ENCODE data around the gene NUTM2G. TPM values are rescaled to one million over a fixed set of nuclear protein-coding genes. Genes with fewer than 3 reads are reported as not detected.
"Not testable (repeated sequence)": the region's sequence is repeated elsewhere in the genome, so short reads cannot be mapped to it uniquely, and the experiment has no call there.

NUTM2G gene
- total and polyA plus RNA-seq, 2 of the 13 experiments (the other 11 are each of a cell fraction or from before 2014, with no cell fraction given) = not detected

DNA sequence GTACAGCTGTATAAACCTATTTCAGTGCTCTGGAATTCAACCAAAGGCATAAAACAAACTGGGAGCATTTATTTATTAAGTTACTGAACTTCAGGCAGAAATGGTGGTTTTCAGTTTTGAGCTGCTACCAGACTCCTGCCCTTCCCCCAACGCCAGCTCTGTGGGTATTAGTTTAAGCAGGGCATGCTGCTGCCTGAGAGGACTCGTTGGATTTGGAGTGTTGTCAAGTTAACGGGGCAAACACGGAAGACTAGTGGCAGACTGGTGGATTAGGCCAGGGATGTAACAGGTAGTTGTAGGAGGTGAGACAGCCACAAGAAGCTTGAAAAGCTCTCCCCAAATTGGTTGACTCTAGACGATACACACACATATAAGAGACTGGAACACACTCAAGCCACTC is 38.9 kb downstream of the NUTM2G start:
- H3K27me3 ChIP-seq (ENCODE audit: control insufficient read depth in 1 of 2, insufficient read depth in 2 of 2, low read length in 2 of 2); H3K9ac ChIP-seq (ENCODE audit: insufficient read depth, low read depth, low read length); H3K4me1 ChIP-seq (ENCODE audit: insufficient read depth, low read length); H3K79me2 ChIP-seq (ENCODE audit: insufficient read depth, low read length); H4K20me1 ChIP-seq (ENCODE audit: insufficient read depth, low read length); H3K4me3 ChIP-seq (replicated peaks in 1 of 3; ENCODE audit: insufficient read depth in 1 of 3, low read depth in 2 of 3, low read length in 3 of 3); ATAC-seq; DNase-seq (ENCODE audit: low spot score); H2AFZ ChIP-seq (ENCODE audit: low read length); CTCF ChIA-PET (ENCODE audit: low intra/inter-chr PET ratio, low total read pairs); in situ Hi-C loops (cut with HindIII; ENCODE audit: extremely low pct_ligation_motif_present, low pct_unique_long_range_greater_than_20kb); H3K27ac ChIP-seq (ENCODE audit: extremely low read length, insufficient read depth, low read length); BruUV-seq (replicated peaks); H3K9me3 ChIP-seq (ENCODE audit: low read length); POLR2A ChIA-PET; FAIRE-seq; H3K36me3 ChIP-seq (replicated peaks in 1 of 2; ENCODE audit: control insufficient read depth in 1 of 2, insufficient read depth in 2 of 2, low read length in 2 of 2); H3K4me2 ChIP-seq (ENCODE audit: low read depth, low read length); intact Hi-C loops (cut with micrococcal nuclease; ENCODE audit: unreplicated experiment): not testable (repeated sequence)
- 95% methylated on average over 5 of the region's 5 CpGs for WGBS (ENCODE audit: low lambda C conversion rate)

- H3K9ac ChIP-seq (ENCODE audit: insufficient read depth, low read depth, low read length); in situ Hi-C loops (cut with HindIII; ENCODE audit: extremely low pct_ligation_motif_present, low pct_unique_long_range_greater_than_20kb); FAIRE-seq; H3K4me2 ChIP-seq (ENCODE audit: low read depth, low read length); CTCF ChIA-PET (ENCODE audit: low intra/inter-chr PET ratio, low total read pairs); ATAC-seq; H3K27ac ChIP-seq (ENCODE audit: extremely low read length, insufficient read depth, low read length); DNase-seq (ENCODE audit: low spot score); H2AFZ ChIP-seq (ENCODE audit: low read length); H3K27me3 ChIP-seq (ENCODE audit: control insufficient read depth in 1 of 2, insufficient read depth in 2 of 2, low read length in 2 of 2); intact Hi-C loops (cut with micrococcal nuclease; ENCODE audit: unreplicated experiment); H3K9me3 ChIP-seq (ENCODE audit: low read length); H3K4me3 ChIP-seq (replicated peaks in 1 of 3; ENCODE audit: insufficient read depth in 1 of 3, low read depth in 2 of 3, low read length in 3 of 3); H3K4me1 ChIP-seq (ENCODE audit: insufficient read depth, low read length); H3K79me2 ChIP-seq (ENCODE audit: insufficient read depth, low read length); H4K20me1 ChIP-seq (ENCODE audit: insufficient read depth, low read length); H3K36me3 ChIP-seq (replicated peaks in 1 of 2; ENCODE audit: control insufficient read depth in 1 of 2, insufficient read depth in 2 of 2, low read length in 2 of 2); POLR2A ChIA-PET; BruUV-seq (replicated peaks): not testable (repeated sequence)
- WGBS (ENCODE audit: low lambda C conversion rate) = 100% methylated on average over 2 of the region's 2 CpGs
These were observed 43.9 kb downstream of the NUTM2G start for GRCh38 chr9:96972552-96972951.

DNA sequence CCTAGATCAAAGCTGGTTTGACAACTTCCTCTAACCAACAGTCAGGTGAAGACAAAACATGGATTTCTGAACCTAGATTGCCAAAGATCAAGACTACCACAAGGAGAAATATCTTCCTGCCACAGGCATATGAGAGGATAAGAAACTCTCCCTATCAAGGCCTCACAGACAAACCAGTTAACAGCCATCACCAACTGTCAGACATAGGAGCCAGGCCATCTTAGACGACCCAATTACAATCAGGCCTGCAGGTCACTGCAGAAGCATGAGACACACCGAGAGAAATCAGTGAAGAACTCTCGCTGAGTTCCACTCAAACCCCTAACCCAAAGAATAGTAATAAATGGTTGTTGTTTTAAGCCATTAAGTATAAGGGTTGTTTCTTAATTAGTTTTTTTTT is 45.4 kb downstream of the NUTM2G start:
- H3K4me2 ChIP-seq (ENCODE audit: low read depth, low read length); H2AFZ ChIP-seq (ENCODE audit: low read length); in situ Hi-C loops (cut with HindIII; ENCODE audit: extremely low pct_ligation_motif_present, low pct_unique_long_range_greater_than_20kb); H3K9me3 ChIP-seq (ENCODE audit: low read length); BruUV-seq (replicated peaks); H3K4me1 ChIP-seq (ENCODE audit: insufficient read depth, low read length); FAIRE-seq; H3K9ac ChIP-seq (ENCODE audit: insufficient read depth, low read depth, low read length); CTCF ChIA-PET (ENCODE audit: low intra/inter-chr PET ratio, low total read pairs); DNase-seq (ENCODE audit: low spot score); intact Hi-C loops (cut with micrococcal nuclease; ENCODE audit: unreplicated experiment); H3K4me3 ChIP-seq (replicated peaks in 1 of 3; ENCODE audit: insufficient read depth in 1 of 3, low read depth in 2 of 3, low read length in 3 of 3); ATAC-seq; H3K27ac ChIP-seq (ENCODE audit: extremely low read length, insufficient read depth, low read length); H4K20me1 ChIP-seq (ENCODE audit: insufficient read depth, low read length); POLR2A ChIA-PET; H3K36me3 ChIP-seq (replicated peaks in 1 of 2; ENCODE audit: control insufficient read depth in 1 of 2, insufficient read depth in 2 of 2, low read length in 2 of 2); H3K27me3 ChIP-seq (ENCODE audit: control insufficient read depth in 1 of 2, insufficient read depth in 2 of 2, low read length in 2 of 2); H3K79me2 ChIP-seq (ENCODE audit: insufficient read depth, low read length): not testable (repeated sequence)
- WGBS (ENCODE audit: low lambda C conversion rate) = 89% methylated on average over 3 of the region's 3 CpGs

- H2AFZ ChIP-seq (ENCODE audit: low read length); H3K27me3 ChIP-seq (ENCODE audit: control insufficient read depth in 1 of 2, insufficient read depth in 2 of 2, low read length in 2 of 2); intact Hi-C loops (cut with micrococcal nuclease; ENCODE audit: unreplicated experiment); H3K36me3 ChIP-seq (replicated peaks in 1 of 2; ENCODE audit: control insufficient read depth in 1 of 2, insufficient read depth in 2 of 2, low read length in 2 of 2); CTCF ChIA-PET (ENCODE audit: low intra/inter-chr PET ratio, low total read pairs); H4K20me1 ChIP-seq (ENCODE audit: insufficient read depth, low read length); H3K9me3 ChIP-seq (ENCODE audit: low read length); in situ Hi-C loops (cut with HindIII; ENCODE audit: extremely low pct_ligation_motif_present, low pct_unique_long_range_greater_than_20kb); H3K4me1 ChIP-seq (ENCODE audit: insufficient read depth, low read length); FAIRE-seq; H3K9ac ChIP-seq (ENCODE audit: insufficient read depth, low read depth, low read length); H3K4me3 ChIP-seq (replicated peaks in 1 of 3; ENCODE audit: insufficient read depth in 1 of 3, low read depth in 2 of 3, low read length in 3 of 3); POLR2A ChIA-PET; H3K79me2 ChIP-seq (ENCODE audit: insufficient read depth, low read length); H3K4me2 ChIP-seq (ENCODE audit: low read depth, low read length); ATAC-seq; DNase-seq (ENCODE audit: low spot score); H3K27ac ChIP-seq (ENCODE audit: extremely low read length, insufficient read depth, low read length); BruUV-seq (replicated peaks): not testable (repeated sequence)
- WGBS (ENCODE audit: low lambda C conversion rate) = 96% methylated on average over 7 of the region's 7 CpGs
These were observed 55.0 kb downstream of the NUTM2G start for GRCh38 chr9:96983496-96984122.

All from HepG2 (cell line).